ENCODE measurements around the gene CNTNAP2. TPM values are rescaled to one million over a fixed set of nuclear protein-coding genes. Genes with fewer than 3 reads are reported as not detected.

Gene CNTNAP2
- total and polyA plus RNA-seq, 9 of the 15 experiments (the other 6 are each of a cell fraction or from before 2014, with no cell fraction given): 0.04 to 0.62 (median 0.09) TPM; not detected in 4

- TF ChIP-seq NKRF (IDR thresholded peaks at IDR 0.05; ENCODE audit: borderline replicate concordance) (no peak), SREBF2 (CRISPR knock-in tag; IDR thresholded peaks at IDR 0.05) (no peak)
- TF ChIP-seq, protein P1, sequence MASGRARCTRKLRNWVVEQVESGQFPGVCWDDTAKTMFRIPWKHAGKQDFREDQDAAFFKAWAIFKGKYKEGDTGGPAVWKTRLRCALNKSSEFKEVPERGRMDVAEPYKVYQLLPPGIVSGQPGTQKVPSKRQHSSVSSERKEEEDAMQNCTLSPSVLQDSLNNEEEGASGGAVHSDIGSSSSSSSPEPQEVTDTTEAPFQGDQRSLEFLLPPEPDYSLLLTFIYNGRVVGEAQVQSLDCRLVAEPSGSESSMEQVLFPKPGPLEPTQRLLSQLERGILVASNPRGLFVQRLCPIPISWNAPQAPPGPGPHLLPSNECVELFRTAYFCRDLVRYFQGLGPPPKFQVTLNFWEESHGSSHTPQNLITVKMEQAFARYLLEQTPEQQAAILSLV (tag; IDR thresholded peaks at IDR 0.05): no peak
These were observed 647.9 kb downstream of the CNTNAP2 start (continued) for GRCh38 chr7:146764458-146764857.

DNA sequence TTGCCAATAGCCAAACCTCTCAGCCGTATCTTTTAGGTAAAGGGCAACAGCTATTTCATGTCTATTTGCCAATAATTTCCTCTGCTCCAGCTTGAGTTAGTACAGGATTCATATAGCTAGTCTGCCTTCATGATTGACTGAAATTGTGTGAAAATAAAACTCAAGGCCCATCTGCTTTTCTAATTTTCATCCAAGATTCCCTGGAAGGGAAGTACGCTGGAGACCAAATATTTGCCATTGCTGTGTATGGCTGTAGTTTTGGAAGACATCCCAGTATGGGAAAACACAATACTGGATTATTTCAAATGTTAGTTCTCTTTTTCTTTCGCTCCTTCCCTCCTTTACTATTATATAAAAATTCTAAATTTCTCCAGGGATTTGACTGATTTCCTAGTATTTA is 652.4 kb downstream of the CNTNAP2 start:
- intact Hi-C loops (cut with micrococcal nuclease): no loop called here
- Histone ChIP-seq H3K27ac (ENCODE audit: extremely low read depth, low read depth, low read length) (no peak overlapping the region), H3K4me2 (ENCODE audit: insufficient read depth, low read length) (no peak overlapping the region), H2AFZ (ENCODE audit: low read depth, low read length) (no peak overlapping the region), H3K79me2 (ENCODE audit: control insufficient read depth, insufficient read depth, low read length) (no peaks in the 10 kb centered on the region), H3K27me3 (ENCODE audit: control insufficient read depth in 2 of 2, insufficient read depth in 2 of 2, low read length in 2 of 2) (no peaks in the 10 kb centered on the region), H3K4me1 (replicated peaks in 1 of 2; ENCODE audit: control insufficient read depth in 2 of 2, insufficient read depth in 2 of 2, low read length in 2 of 2) (no peaks in the 10 kb centered on the region), H3K36me3 (ENCODE audit: control insufficient read depth, insufficient read depth, low read length) (no peaks in the 10 kb centered on the region), H3K9me3 (replicated peaks; ENCODE audit: control insufficient read depth, insufficient read depth, low read depth, low read length) (peaks cover 3% of the 10 kb centered on the region; the same call in 1 of the 2 replicates), H3K9me1 (ENCODE audit: control insufficient read depth, insufficient read depth, low read length) (no peaks in the 10 kb centered on the region), H4K20me1 (replicated peaks; ENCODE audit: control insufficient read depth, insufficient read depth, low read length) (no peaks in the 10 kb centered on the region), H3K9ac (ENCODE audit: insufficient read depth in 1 of 2, low read depth in 2 of 2, low read length in 2 of 2) (no peak overlapping the region), H3K4me3 (no peak overlapping the region)
- no TSS peak for BruUV-seq (replicated peaks)
- ChIA-PET POLR2A (no interaction called here), CTCF (ENCODE audit: low intra/inter-chr PET ratio) (no interaction called here)
- in situ Hi-C loops (cut with MboI): no loop called here
- FAIRE-seq: no peak
- WGBS (ENCODE audit: insufficient coverage, low coverage, missing lambda C conversion rate): 4% methylated on average over 3 of the region's 3 CpGs
- ATAC-seq: no peak
- no peak for DNase-seq (ENCODE audit: extremely low read depth in 1 of 4, low spot score in 3 of 4)
- TF ChIP-seq ZC3H8 (IDR thresholded peaks at IDR 0.05) (no peak), MEF2D (tag; conservative IDR thresholded peaks at IDR 0.05; ENCODE audit: low read depth) (no peak), ZNF586 (CRISPR knock-in tag; conservative IDR thresholded peaks at IDR 0.05) (no peak), GTF2E2 (tag; IDR thresholded peaks at IDR 0.05) (no peak), ZNF140 (CRISPR knock-in tag; IDR thresholded peaks at IDR 0.05) (no peak), RNF2 (IDR thresholded peaks at IDR 0.05) (no peak), AFF4 (CRISPR knock-in tag; IDR thresholded peaks at IDR 0.05) (no peak), ILK (tag; IDR thresholded peaks at IDR 0.05; ENCODE audit: borderline replicate concordance, low read depth) (no peak), PTRF (tag; IDR thresholded peaks at IDR 0.05) (no peak), HSF4 (CRISPR knock-in tag; IDR thresholded peaks at IDR 0.05; ENCODE audit: borderline replicate concordance) (no peak), FUS (optimal IDR thresholded peaks at IDR 0.05; ENCODE audit: low read depth, low read length) (no peak), ZNF561 (CRISPR knock-in tag; conservative IDR thresholded peaks at IDR 0.05) (no peak)
- TF ChIP-seq, protein P2, sequence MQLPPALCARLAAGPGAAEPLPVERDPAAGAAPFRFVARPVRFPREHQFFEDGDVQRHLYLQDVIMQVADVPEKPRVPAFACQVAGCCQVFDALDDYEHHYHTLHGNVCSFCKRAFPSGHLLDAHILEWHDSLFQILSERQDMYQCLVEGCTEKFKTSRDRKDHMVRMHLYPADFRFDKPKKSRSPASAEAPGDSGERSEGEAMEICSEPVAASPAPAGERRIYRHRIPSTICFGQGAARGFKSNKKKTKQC (CRISPR knock-in tag; IDR thresholded peaks at IDR 0.05): no peak
